H7 (cell line): ENCODE data around the gene LY6G6F. TPM values are rescaled to one million over a fixed set of nuclear protein-coding genes. Genes with fewer than 3 reads are reported as not detected.

Experiments used
- DNase-seq: peaks from one replicate; pipeline ENCODE4 v3.0.0; 2012
- H3K27me3 ChIP-seq: 2 replicates; pipeline ENCODE4 v1.6.0; 2011; ENCODE audit warnings: mild to moderate bottlenecking, low read length; ENCODE audit not compliant: control insufficient read depth, insufficient read depth
- H3K36me3 ChIP-seq: replicated peaks from 2 replicates; pipeline ENCODE4 v1.5.1; 2011; ENCODE audit warnings: low read length; ENCODE audit not compliant: control insufficient read depth, insufficient read depth
- H3K4me3 ChIP-seq: 2 replicates; pipeline ENCODE4 v1.5.1; 2011; ENCODE audit warnings: low read depth, mild to moderate bottlenecking, control low read depth, low read length, moderate library complexity; ENCODE audit not compliant: insufficient read depth
- total RNA-seq: library from RNA; depleted of rRNA; stranded (reverse); fragments of >200 nt; shearing (Covaris generic); gene quantifications from 2 replicates; pipeline ENCODE4 v1.2.3, GENCODE V29; 2014

The LY6G6F gene
- total RNA-seq, 1 experiment from 2014 or later: not detected

- Histone ChIP-seq H3K36me3 (no peaks in the 10 kb centered on the region), H3K4me3 (no peak overlapping the region), H3K27me3 (no peaks in the 10 kb centered on the region)
- peak; percentile 38 for DNase-seq
Measured at GRCh38 chr6:31719001-31719400, 12.3 kb downstream of the LY6G6F start.

- no peak for DNase-seq
- no peak overlapping the region for H3K4me3 ChIP-seq
- no peaks in the 10 kb centered on the region for H3K27me3 ChIP-seq
- no peaks in the 10 kb centered on the region for H3K36me3 ChIP-seq
Measured at GRCh38 chr6:31720196-31720770, 13.6 kb downstream of the LY6G6F start.

GRCh38 chr6:31721351-31722020 lies 14.8 kb downstream of the LY6G6F start, which contains the start of gene LY6G6C:
Gene LY6G6C (minus strand): TSS chr6:31721746. CDS start chr6:31721679, 67 bp downstream.
- Histone ChIP-seq H3K36me3 (no peaks in the 10 kb centered on the region; the same call in 1 of the 2 replicates), H3K27me3 (no peaks in the 10 kb centered on the region), H3K4me3 (no peak within 1 kb of the TSS)
- DNase-seq: no peak

GRCh38 chr6:31722173-31722572 lies 15.5 kb downstream of the LY6G6F start:
- no peak overlapping the region for H3K4me3 ChIP-seq
- no peak for DNase-seq
- H3K36me3 ChIP-seq: peaks cover 3% of the 10 kb centered on the region
- H3K27me3 ChIP-seq: no peaks in the 10 kb centered on the region

DNA sequence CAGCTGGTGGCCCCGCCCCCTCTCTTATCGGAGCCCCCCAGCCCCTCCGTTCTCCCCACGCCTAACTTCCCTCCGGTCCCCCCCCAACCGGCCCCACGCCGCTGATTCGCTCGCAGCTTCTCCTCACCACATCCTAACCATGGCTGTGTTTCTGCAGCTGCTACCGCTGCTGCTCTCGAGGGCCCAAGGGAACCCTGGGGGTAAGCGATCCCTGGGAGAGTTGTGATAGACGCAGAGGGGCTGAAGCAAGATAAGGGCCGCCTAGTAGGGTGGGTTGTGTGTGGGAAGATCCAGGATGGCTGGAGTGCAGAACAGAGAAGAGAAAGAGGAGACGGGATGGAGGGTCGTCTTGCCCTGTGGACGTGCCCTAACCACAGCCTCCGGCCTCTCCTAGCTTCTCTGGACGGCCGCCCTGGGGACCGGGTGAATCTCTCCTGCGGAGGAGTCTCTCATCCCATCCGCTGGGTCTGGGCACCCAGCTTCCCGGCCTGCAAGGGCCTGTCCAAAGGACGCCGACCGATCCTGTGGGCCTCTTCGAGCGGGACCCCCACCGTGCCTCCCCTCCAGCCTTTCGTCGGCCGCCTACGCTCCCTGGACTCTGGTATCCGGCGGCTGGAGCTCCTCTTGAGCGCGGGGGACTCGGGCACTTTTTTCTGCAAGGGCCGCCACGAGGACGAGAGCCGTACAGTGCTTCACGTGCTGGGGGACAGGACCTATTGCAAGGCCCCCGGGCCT lies 16.7 kb downstream of the LY6G6F start, which contains the start of gene MPIG6B:
MPIG6B (plus strand) TSS at position 129 of the 735 bp plus-strand sequence; CDS start at position 140, 11 bp downstream.
- Histone ChIP-seq H3K27me3 (no peaks in the 10 kb centered on the region), H3K4me3 (no peak within 1 kb of the TSS), H3K36me3 (peaks cover 8% of the 10 kb centered on the region)
- peak; percentile 58 for DNase-seq

GRCh38 chr6:31723980-31724691 lies 17.5 kb downstream of the LY6G6F start:
- peaks cover 9% of the 10 kb centered on the region for H3K36me3 ChIP-seq
- no peak overlapping the region for H3K4me3 ChIP-seq
- no peak for DNase-seq
- no peaks in the 10 kb centered on the region for H3K27me3 ChIP-seq

DNA sequence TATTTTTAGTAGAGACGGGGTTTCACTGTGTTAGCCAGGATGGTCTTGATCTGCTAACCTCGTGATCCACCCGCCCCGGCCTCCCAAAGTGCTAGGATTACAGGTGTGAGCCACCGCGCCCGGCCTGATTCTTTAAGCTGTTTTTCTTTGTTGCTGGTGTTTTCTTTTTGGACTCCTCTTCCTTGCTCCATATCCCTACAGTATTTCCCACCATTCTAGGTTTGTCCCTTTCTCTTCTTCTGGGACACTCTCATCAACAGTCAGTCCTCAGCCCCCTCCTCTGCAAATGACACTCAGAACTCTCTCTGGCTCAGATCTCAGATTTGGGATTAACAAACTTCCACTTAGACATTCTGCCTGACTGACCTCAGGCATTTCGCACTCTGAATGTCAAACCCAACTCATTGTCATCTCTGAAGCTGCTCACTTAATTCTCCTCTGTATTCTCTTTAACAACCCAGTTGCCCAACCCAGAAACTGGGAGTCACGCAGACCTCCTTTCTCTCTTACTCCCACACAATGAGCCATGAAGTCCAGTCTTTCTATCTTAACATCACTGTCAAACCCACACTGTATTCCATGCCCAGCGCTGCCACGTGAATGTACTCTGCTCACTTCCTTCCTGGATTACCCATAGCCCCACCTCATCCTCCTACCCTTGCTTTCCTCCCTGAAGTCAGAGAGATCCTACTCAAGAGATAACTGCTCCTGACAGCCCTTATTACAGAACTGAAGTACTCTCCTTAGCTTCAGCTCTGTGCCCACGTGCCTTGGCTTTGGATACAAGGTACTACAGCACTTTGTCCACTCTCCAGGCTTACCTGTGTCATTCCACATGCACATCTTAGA lies 19.1 kb downstream of the LY6G6F start:
- Histone ChIP-seq H3K36me3 (peaks cover 9% of the 10 kb centered on the region), H3K4me3 (no peak overlapping the region), H3K27me3 (no peaks in the 10 kb centered on the region)
- no peak for DNase-seq

GRCh38 chr6:31727034-31727716 lies 20.5 kb downstream of the LY6G6F start:
- H3K27me3 ChIP-seq: no peaks in the 10 kb centered on the region
- no peak overlapping the region for H3K4me3 ChIP-seq
- H3K36me3 ChIP-seq: peaks cover 15% of the 10 kb centered on the region
- peak; percentile 22 for DNase-seq

DNA sequence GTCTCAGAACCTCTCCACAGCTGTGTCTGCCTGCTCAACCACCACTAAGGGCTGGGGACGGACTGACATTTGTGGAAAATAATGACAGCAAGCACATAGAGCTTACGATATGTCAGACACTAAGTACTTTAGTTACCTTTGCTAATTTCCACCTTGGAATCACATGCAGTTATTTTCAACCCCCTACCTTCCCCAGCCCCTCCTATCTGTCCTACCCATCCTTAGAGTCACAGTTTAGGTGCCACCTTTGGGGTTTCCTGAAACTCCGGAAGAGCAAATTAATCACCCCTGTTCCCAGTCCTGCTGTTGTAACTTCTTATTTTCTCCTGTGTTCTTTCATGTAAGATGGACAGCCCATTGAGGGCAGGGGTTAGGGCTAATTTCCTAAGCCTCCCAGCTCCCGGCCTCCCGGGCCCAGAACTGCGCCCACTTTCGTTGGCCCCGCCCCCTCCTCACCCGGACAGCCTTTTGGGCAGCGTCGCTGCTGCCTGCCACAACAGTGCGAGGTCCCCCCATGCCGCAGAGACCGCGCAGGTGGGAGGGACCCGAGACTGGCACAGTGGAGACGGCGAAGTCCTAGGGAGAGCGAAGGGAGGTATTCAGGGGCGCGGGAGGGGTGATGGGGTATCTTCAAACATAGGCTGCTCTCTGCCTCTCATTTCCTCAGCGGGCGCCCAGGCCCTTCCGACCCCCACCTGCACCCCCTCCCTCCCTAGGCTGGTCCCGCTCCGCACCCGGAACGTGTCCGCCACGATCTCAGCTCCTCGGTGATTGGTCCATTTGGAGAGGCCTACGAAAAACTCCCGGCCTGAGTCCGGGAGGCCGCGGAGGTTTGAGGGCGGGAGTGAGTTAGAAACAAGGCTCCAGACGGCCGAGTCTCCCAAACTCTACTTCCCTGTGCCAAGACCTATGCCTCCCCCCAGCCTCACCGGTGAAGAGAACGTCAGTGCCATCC lies 21.3 kb downstream of the LY6G6F start:
- Histone ChIP-seq H3K36me3 (peaks cover 18% of the 10 kb centered on the region), H3K4me3 (no peak overlapping the region), H3K27me3 (no peaks in the 10 kb centered on the region)
- peak; percentile 63 for DNase-seq

GRCh38 chr6:31728767-31729514 lies 22.3 kb downstream of the LY6G6F start, which contains the start of gene DDAH2:
Gene DDAH2 (minus strand): TSS chr6:31729299. CDS start chr6:31729161, 138 bp downstream.
- Histone ChIP-seq H3K36me3 (peaks cover 27% of the 10 kb centered on the region), H3K4me3 (peak within 1 kb of the TSS; percentile 84), H3K27me3 (no peaks in the 10 kb centered on the region)
- DNase-seq: peak; percentile 78

DNA sequence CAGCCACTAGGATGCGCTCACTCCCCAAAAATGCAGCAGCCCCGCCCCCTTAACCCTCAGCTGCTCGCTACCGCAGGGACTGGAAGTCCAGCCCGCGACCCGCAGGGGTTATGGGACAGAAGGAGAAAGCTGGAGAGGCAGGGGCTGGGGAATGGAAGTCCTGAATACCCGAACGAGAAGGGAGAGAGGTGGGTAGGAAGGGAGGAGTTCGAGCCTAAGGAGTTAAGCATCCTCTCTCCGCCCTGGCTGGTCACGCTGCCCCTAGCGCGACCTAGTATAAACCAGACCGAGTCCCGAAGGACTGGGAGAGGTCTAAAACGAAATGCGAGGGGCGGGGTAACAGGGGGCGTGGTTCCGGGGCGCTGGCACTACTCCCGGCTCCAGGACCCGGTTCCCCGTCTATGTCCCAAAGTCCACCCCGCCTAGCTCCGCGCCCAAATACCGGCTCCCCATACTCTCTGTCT lies 22.9 kb downstream of the LY6G6F start:
- Histone ChIP-seq H3K36me3 (peaks cover 29% of the 10 kb centered on the region), H3K4me3 (peak overlapping the region; percentile 84), H3K27me3 (no peaks in the 10 kb centered on the region)
- DNase-seq: peak; percentile 95
